GM12878 (cell line): ENCODE measurements around the gene HOXD13. TPM values are rescaled to one million over a fixed set of nuclear protein-coding genes. Genes with fewer than 3 reads are reported as not detected.

Experiments
- ATAC-seq: fragments of 200-7000 bp; cut with Tn5 transposase; 3 replicates; pipeline ENCODE4 v1.9.1; 2020; ENCODE audit warnings: mild to moderate bottlenecking, moderate library complexity
- BruUV-seq: library from RNA; stranded (reverse); fragments of 400-500 nt; replicated peaks from 2 replicates; lab custom pipeline; 2021; lab: Mats Ljungman, UMichigan
- CTCF ChIA-PET: fragments of 300-600 bp; sonication (Branson Sonifier 250); formaldehyde crosslinking; extraction: SDS; loops from one replicate; lab custom pipeline; 2021; ENCODE audit warnings: inconsistent platforms; lab: Yijun Ruan, JAX
- POLR2A ChIA-PET: fragments of 350-600 bp; formaldehyde crosslinking; extraction: SDS; loops from one replicate; lab custom pipeline; 2021; ENCODE audit warnings: inconsistent platforms; lab: Charles Lee
- RAD21 ChIA-PET: fragments of 300-600 bp; sonication (Branson Sonifier 250); formaldehyde crosslinking; loops from one replicate; lab custom pipeline; 2023; ENCODE audit warnings: antibody characterized with exemption; ENCODE audit not compliant: unreplicated experiment; lab: Charles Lee
- SMC1A ChIA-PET: fragments of 300-600 bp; sonication (Branson Sonifier 250); formaldehyde crosslinking; loops from one replicate; lab custom pipeline; 2023; ENCODE audit not compliant: unreplicated experiment, uncharacterized antibody; lab: Charles Lee
- DNase-seq: peaks from one replicate; pipeline ENCODE4 v3.0.0-alpha.2; 2011; ENCODE audit warnings: low read depth, low spot score
- FAIRE-seq: peaks from 3 replicates; lab custom pipeline; 2011; peaks lifted over from hg19 to GRCh38; lab: Jason Lieb, UNC
- H2AFZ ChIP-seq: 2 replicates; pipeline ENCODE4 v1.6.0; 2011; ENCODE audit warnings: low read depth, low read length, control low read depth; ENCODE audit not compliant: control insufficient read depth
- H3K27ac ChIP-seq: 2 replicates; pipeline ENCODE4 v1.5.1; 2011; ENCODE audit warnings: control low read depth; ENCODE audit not compliant: control insufficient read depth, insufficient read depth
- H3K27me3 ChIP-seq, 2 experiments: replicated peaks in 1 of 2; 2 replicates each; pipeline versions ENCODE4 v1.6.0 to v1.6.1; 2011; ENCODE audit warnings: low read length in 1 of 2; ENCODE audit not compliant: control insufficient read depth in 2 of 2, insufficient read depth in 2 of 2
- H3K36me3 ChIP-seq, 2 experiments: 2 replicates each; pipeline ENCODE4 v1.5.1; 2011; ENCODE audit warnings: low read length in 1 of 2; ENCODE audit not compliant: control insufficient read depth in 2 of 2, insufficient read depth in 2 of 2
- H3K4me1 ChIP-seq: 2 replicates; pipeline ENCODE4 v1.6.1; 2011; ENCODE audit warnings: mild to moderate bottlenecking, low read length, moderate library complexity, mixed read lengths; ENCODE audit not compliant: control insufficient read depth, insufficient read depth
- H3K4me2 ChIP-seq: 2 replicates; pipeline ENCODE4 v1.6.0; 2011; ENCODE audit warnings: control low read depth; ENCODE audit not compliant: control insufficient read depth, insufficient read depth
- H3K4me3 ChIP-seq: fragments of 200-600 bp; sonication (generic); 2 replicates; pipeline ENCODE4 v1.5.1; 2016
- H3K79me2 ChIP-seq: 2 replicates; pipeline ENCODE4 v1.6.0; 2011; ENCODE audit warnings: low read length; ENCODE audit not compliant: control insufficient read depth, insufficient read depth
- H3K9ac ChIP-seq: 2 replicates; pipeline ENCODE4 v1.8.0; 2011; ENCODE audit warnings: low read length, control low read depth, mixed read lengths; ENCODE audit not compliant: control insufficient read depth, insufficient read depth
- H3K9me3 ChIP-seq: replicated peaks from 3 replicates; pipeline ENCODE4 v1.5.1; 2011; ENCODE audit warnings: mild to moderate bottlenecking, low read length; ENCODE audit not compliant: control insufficient read depth, insufficient read depth
- H4K20me1 ChIP-seq: 2 replicates; pipeline ENCODE4 v1.6.0; 2011; ENCODE audit not compliant: control insufficient read depth, insufficient read depth
- ATF3 ChIP-seq: IDR thresholded peaks from 2 replicates; pipeline ENCODE4 v1.6.1; 2011; ENCODE audit warnings: low read depth, mild to moderate bottlenecking, low read length, moderate library complexity, borderline replicate concordance; ENCODE audit errors: extremely low read depth
- BACH1 ChIP-seq: fragments of 450-650 bp; IDR thresholded peaks from 2 replicates; pipeline ENCODE4 v1.6.1; 2017; ENCODE audit warnings: mild to moderate bottlenecking, borderline replicate concordance
- CBX5 ChIP-seq: sonication (generic); IDR thresholded peaks from 2 replicates; pipeline ENCODE4 v1.6.1; 2016; ENCODE audit warnings: low read depth, moderate library complexity, mild to moderate bottlenecking, inconsistent platforms
- E4F1 ChIP-seq: fragments of 450-650 bp; IDR thresholded peaks from 2 replicates; pipeline ENCODE4 v1.6.1; 2018; ENCODE audit warnings: borderline replicate concordance, mild to moderate bottlenecking; ENCODE audit not compliant: partially characterized antibody
- ETV6 ChIP-seq, 2 experiments: fragments of 450-650 bp in 1 of 2; IDR thresholded peaks in 1 of 2; conservative IDR thresholded peaks in 1 of 2; 2 replicates each; pipeline ENCODE4 v1.6.1; 2014; ENCODE audit warnings: antibody characterized with exemption in 1 of 2, borderline replicate concordance in 1 of 2, low read depth in 1 of 2, mild to moderate bottlenecking in 1 of 2, moderate library complexity in 1 of 2
- FOS ChIP-seq: IDR thresholded peaks from 3 replicates; pipeline ENCODE4 v1.6.1; 2011; ENCODE audit warnings: borderline replicate concordance; ENCODE audit not compliant: insufficient read length; ENCODE audit errors: extremely low read depth
- FOXK2 ChIP-seq: fragments of 450-650 bp; IDR thresholded peaks from 2 replicates; pipeline ENCODE4 v1.6.1; 2017; ENCODE audit warnings: mild to moderate bottlenecking, moderate library complexity
- IKZF1 ChIP-seq: fragments of 450-650 bp; conservative IDR thresholded peaks from 2 replicates; pipeline ENCODE4 v1.6.1; 2017; ENCODE audit warnings: antibody characterized with exemption, mild to moderate bottlenecking
- NFXL1 ChIP-seq: fragments of 450-650 bp; IDR thresholded peaks from 2 replicates; pipeline ENCODE4 v1.6.1; 2017; ENCODE audit warnings: antibody characterized with exemption, mild to moderate bottlenecking, borderline replicate concordance
- POLR2A ChIP-seq: IDR thresholded peaks from 2 replicates; pipeline ENCODE4 v1.6.1; 2011; ENCODE audit warnings: low read depth, mild to moderate bottlenecking, low read length
- RAD21 ChIP-seq: IDR thresholded peaks from 2 replicates; pipeline ENCODE4 v1.6.1; 2011; ENCODE audit warnings: mild to moderate bottlenecking, low read depth, low read length, moderate library complexity; ENCODE audit not compliant: insufficient read depth
- RBBP5 ChIP-seq: fragments of 200-600 bp; sonication (generic); conservative IDR thresholded peaks from 2 replicates; pipeline ENCODE4 v1.6.1; 2016
- RUNX3 ChIP-seq: IDR thresholded peaks from 2 replicates; pipeline ENCODE4 v1.6.1; 2012; ENCODE audit warnings: low read length, inconsistent platforms
- SP1 ChIP-seq: IDR thresholded peaks from one replicate; pipeline ENCODE4 v1.6.1; 2011; ENCODE audit warnings: low read depth, low read length
- SPI1 ChIP-seq: IDR thresholded peaks from 2 replicates; pipeline ENCODE4 v1.6.1; 2011; ENCODE audit warnings: low read depth, mild to moderate bottlenecking, low read length, moderate library complexity, borderline replicate concordance; ENCODE audit not compliant: insufficient read depth
- ZNF622 ChIP-seq: fragments of 450-650 bp; IDR thresholded peaks from 2 replicates; pipeline ENCODE4 v1.6.1; 2017; ENCODE audit warnings: mild to moderate bottlenecking, inconsistent platforms
- ZNF687 ChIP-seq: fragments of 450-650 bp; IDR thresholded peaks from 2 replicates; pipeline ENCODE4 v1.6.1; 2017; ENCODE audit warnings: mild to moderate bottlenecking, moderate library complexity
- WGBS: methylation state at CpG from one replicate; pipeline ENCODE4 v1.1.6; 2016; ENCODE audit warnings: low lambda C conversion rate; ENCODE audit not compliant: insufficient replicate concordance, insufficient coverage; ENCODE audit errors: missing lambda C conversion rate; 5-methylcytosine and 5-hydroxymethylcytosine counted together
- in situ Hi-C: fragments of 300-500 bp; cut with MboI; formaldehyde crosslinking; loops from 9 replicates; pipeline ENCODE4 v1.14.3; 2018; ENCODE audit warnings: mixed read lengths
- intact Hi-C: fragments of 100-400 bp; cut with micrococcal nuclease; formaldehyde crosslinking; loops from one replicate; pipeline ENCODE4 v1.14.2; 2022; ENCODE audit not compliant: unreplicated experiment
- polyA plus RNA-seq, 11 experiments: library from polyadenylated mRNA; depleted of rRNA in 4 of 11; unstranded in 6 of 11; stranded (reverse) in 5 of 11; fragments of >200 nt; fragmentation: Nextera tagmentation in 4 of 11; fragmentation: Illumina TruSeq in 1 of 11; extraction: Ambion mirVana in 4 of 11; extraction: Trizol in 1 of 11; gene quantifications; 1 replicate in 1 of 11; 2 replicates in 10 of 11; pipeline versions ENCODE4 v1.2.1 to v1.2.3, GENCODE V29; 2011 to 2016; ENCODE audit warnings: inconsistent platforms in 2 of 11, missing spikeins in 2 of 11, low read depth in 1 of 11
- total RNA-seq, 4 experiments: library from RNA; depleted of rRNA in 3 of 4; stranded (reverse); fragments of >200 nt in 3 of 4; fragmentation: Illumina TruSeq in 1 of 4; extraction: Trizol in 1 of 4; gene quantifications; 2 replicates each; pipeline versions ENCODE4 v1.2.1 to v1.2.3, GENCODE V29; 2013 to 2021

The HOXD13 gene
- total and polyA plus RNA-seq, 10 of the 15 experiments (the other 5 are each of a cell fraction or from before 2014, with no cell fraction given): not detected

GRCh38 chr2:176100547-176101140 is 8.1 kb downstream of the HOXD13 start:
- in situ Hi-C loops: no loop called here

More at GRCh38 chr2:176100547-176101140, 8.1 kb downstream of the HOXD13 start:
- Histone ChIP-seq H3K4me2 (no peak overlapping the region), H3K36me3 (no peaks in the 10 kb centered on the region), H3K4me1 (peaks cover 3% of the 10 kb centered on the region; the same call in 1 of the 2 replicates), H3K27me3 (peaks cover 17 to 45% of the 10 kb centered on the region in 2 experiments), H3K9me3 (no peaks in the 10 kb centered on the region; the same call in 2 of the 3 replicates), H3K4me3 (no peak overlapping the region), H3K79me2 (no peaks in the 10 kb centered on the region), H3K27ac (no peak overlapping the region), H2AFZ (no peak overlapping the region), H4K20me1 (no peaks in the 10 kb centered on the region), H3K9ac (no peak overlapping the region)
- ChIA-PET CTCF (interaction anchor here (0.9 kb wide), 1 partner anchor 849 kb away, joined by 3 read pairs; no protein-coding TSS in a partner anchor), SMC1A (no interaction called here), POLR2A (no interaction called here), RAD21 (no interaction called here)
- whole genome bisulfite sequencing: 47% methylated on average over 28 of the region's 28 CpGs
- FAIRE-seq (no peak), DNase-seq (no peak), ATAC-seq (no peak)
- intact Hi-C loops: no loop called here
- TF ChIP-seq CBX5: no peak
- no peak for TF ChIP-seq SPI1
- TF ChIP-seq FOS: no peak
- no peak for TF ChIP-seq BACH1
- no peak for TF ChIP-seq NFXL1
- no peak for TF ChIP-seq ZNF622
- TF ChIP-seq FOXK2: no peak
- no peak for TF ChIP-seq IKZF1
- no peak for TF ChIP-seq SP1
- no peak for TF ChIP-seq POLR2A
- no peak for TF ChIP-seq RAD21
- no peak for TF ChIP-seq ETV6 (conservative IDR thresholded peaks at IDR 0.05 in 1 of 2, IDR thresholded peaks at IDR 0.05 in 1 of 2; ENCODE audit: borderline replicate concordance in 1 of 2, low read depth in 1 of 2)
- TF ChIP-seq RUNX3: no peak
- no peak for TF ChIP-seq RBBP5
- TF ChIP-seq E4F1: no peak
- TF ChIP-seq ATF3: no peak
- TF ChIP-seq ZNF687: no peak
- no TSS peak for BruUV-seq
